Measurements from ENCODE around the gene WDR82. TPM values are rescaled to one million over a fixed set of nuclear protein-coding genes. Genes with fewer than 3 reads are reported as not detected.
A peak's percentile ranks its signal among the peaks of the same experiment; 100 is the strongest.

WDR82 gene
- total RNA-seq, 3 donors from 2014 or later = 49.6 to 53.1 (median 52.1) TPM

- no peak for DNase-seq (ENCODE audit: low spot score in 2 of 2)
- no peak for TF ChIP-seq CTCF (IDR thresholded peaks at IDR 0.05)
- no peak for TF ChIP-seq POLR2A (IDR thresholded peaks at IDR 0.05)
- TF ChIP-seq POLR2AphosphoS5 (IDR thresholded peaks at IDR 0.05) = no peak
- Histone ChIP-seq H3K9me3 (no peaks in the 10 kb centered on the region), H3K4me1 (peaks cover 13 to 15% of the 10 kb centered on the region in 2 donors), H3K27me3 (no peaks in the 10 kb centered on the region), H3K4me3 (peak overlapping the region in 1 of 3 donors; percentile 96), H3K27ac (peak overlapping the region; percentile 94 to 95), H3K36me3 (no peaks in the 10 kb centered on the region)
- intact Hi-C loops (cut with DNase I; ENCODE audit: low total_unique reads) = loop anchor here (10.0 kb wide), 1 partner anchor 88 kb away; no protein-coding TSS in a partner anchor
Measured at GRCh38 chr3:52236424-52236886, 42.0 kb downstream of the WDR82 start.

GRCh38 chr3:52234516-52235447 lies 43.7 kb downstream of the WDR82 start:
- H3K4me3 ChIP-seq = no peak overlapping the region
- no peaks in the 10 kb centered on the region for H3K9me3 ChIP-seq
- intact Hi-C loops (cut with DNase I; ENCODE audit: low total_unique reads) = loop anchor here (10.0 kb wide), 1 partner anchor 90 kb away; no protein-coding TSS in a partner anchor
- H3K36me3 ChIP-seq = no peaks in the 10 kb centered on the region
- no peaks in the 10 kb centered on the region for H3K27me3 ChIP-seq
- H3K27ac ChIP-seq = peak overlapping the region in 1 of 2 donors; percentile 94
- TF ChIP-seq POLR2A (IDR thresholded peaks at IDR 0.05) = no peak
- TF ChIP-seq CTCF (IDR thresholded peaks at IDR 0.05) = no peak
- TF ChIP-seq POLR2AphosphoS5 (IDR thresholded peaks at IDR 0.05) = no peak
- no peak for DNase-seq (ENCODE audit: low spot score in 2 of 2)
- peaks cover 13 to 15% of the 10 kb centered on the region in 2 donors for H3K4me1 ChIP-seq

- Histone ChIP-seq H3K36me3 (peaks cover 5% of the 10 kb centered on the region), H3K9me3 (no peaks in the 10 kb centered on the region), H3K4me1 (peaks cover 13 to 15% of the 10 kb centered on the region in 2 donors), H3K27ac (peak overlapping the region in 1 of 2 donors; percentile 8), H3K27me3 (no peaks in the 10 kb centered on the region), H3K4me3 (no peak overlapping the region)
- TF ChIP-seq POLR2A (IDR thresholded peaks at IDR 0.05) (no peak), CTCF (IDR thresholded peaks at IDR 0.05) (no peak), POLR2AphosphoS5 (IDR thresholded peaks at IDR 0.05) (no peak)
- intact Hi-C loops (cut with DNase I; ENCODE audit: low total_unique reads) = loop anchor here (10.0 kb wide), 1 partner anchor 91 kb away; no protein-coding TSS in a partner anchor
- no peak for DNase-seq (ENCODE audit: low spot score in 2 of 2)
Measured at GRCh38 chr3:52233968-52234367, 44.5 kb downstream of the WDR82 start.

GRCh38 chr3:52233108-52233591 lies 45.3 kb downstream of the WDR82 start:
- H3K9me3 ChIP-seq = no peaks in the 10 kb centered on the region
- intact Hi-C loops (cut with DNase I; ENCODE audit: low total_unique reads) = loop anchor here (10.0 kb wide), 1 partner anchor 92 kb away; no protein-coding TSS in a partner anchor
- DNase-seq (ENCODE audit: low spot score in 2 of 2) = no peak
- peaks cover 13 to 14% of the 10 kb centered on the region in 2 donors for H3K4me1 ChIP-seq
- H3K4me3 ChIP-seq = no peak overlapping the region
- H3K36me3 ChIP-seq = peaks cover 6% of the 10 kb centered on the region
- no peak overlapping the region for H3K27ac ChIP-seq
- no peak for TF ChIP-seq POLR2A (IDR thresholded peaks at IDR 0.05)
- TF ChIP-seq POLR2AphosphoS5 (IDR thresholded peaks at IDR 0.05) = no peak
- TF ChIP-seq CTCF (IDR thresholded peaks at IDR 0.05) = no peak
- H3K27me3 ChIP-seq = no peaks in the 10 kb centered on the region
